ENCODE results near the gene MAN2B1. TPM values are rescaled to one million over a fixed set of nuclear protein-coding genes. Genes with fewer than 3 reads are reported as not detected.

The MAN2B1 gene
- total and polyA plus RNA-seq, 2 of the 13 experiments (the other 11 are each of a cell fraction or from before 2014, with no cell fraction given), result 23.6 to 23.8 TPM

GRCh38 chr19:12706332-12706718 lies 39.8 kb upstream of the MAN2B1 start (continued):
- TF ChIP-seq LRRFIP1 (CRISPR knock-in tag; conservative IDR thresholded peaks at IDR 0.05), result no peak

- no TSS peak for BruUV-seq (replicated peaks)
- no peak overlapping the region for H3K4me3 ChIP-seq (replicated peaks in 1 of 3; ENCODE audit: insufficient read depth in 1 of 3, low read depth in 2 of 3, low read length in 3 of 3)
- ATAC-seq (no peak), FAIRE-seq (no peak), DNase-seq (ENCODE audit: low spot score) (no peak)
- TF ChIP-seq HNRNPL (IDR thresholded peaks at IDR 0.05; ENCODE audit: low read depth, low read length) (no peak), AGO2 (optimal IDR thresholded peaks at IDR 0.05; ENCODE audit: low read depth, low read length) (peak; percentile 54), SRSF4 (IDR thresholded peaks at IDR 0.05; ENCODE audit: low read depth, low read length, poor library complexity, severe bottlenecking) (no peak), TFAP4 (IDR thresholded peaks at IDR 0.05; ENCODE audit: borderline replicate concordance, low read depth) (no peak), ZNF253 (CRISPR knock-in tag; IDR thresholded peaks at IDR 0.05; ENCODE audit: borderline replicate concordance) (no peak), HDAC6 (IDR thresholded peaks at IDR 0.05; ENCODE audit: low read depth, low read length) (no peak)
- H3K27me3 ChIP-seq (ENCODE audit: control insufficient read depth in 1 of 2, insufficient read depth in 2 of 2, low read length in 2 of 2), result no peaks in the 10 kb centered on the region
- H3K4me1 ChIP-seq (ENCODE audit: insufficient read depth, low read length), result no peaks in the 10 kb centered on the region
- in situ Hi-C loops (cut with HindIII; ENCODE audit: extremely low pct_ligation_motif_present, low pct_unique_long_range_greater_than_20kb), result no loop called here
- H2AFZ ChIP-seq (ENCODE audit: low read length), result no peak overlapping the region
- peaks cover 44 to 80% of the 10 kb centered on the region in 2 experiments for H3K36me3 ChIP-seq (replicated peaks in 1 of 2; ENCODE audit: control insufficient read depth in 1 of 2, insufficient read depth in 2 of 2, low read length in 2 of 2)
- no peak overlapping the region for H3K4me2 ChIP-seq (ENCODE audit: low read depth, low read length)
- no peaks in the 10 kb centered on the region for H3K9me3 ChIP-seq (ENCODE audit: low read length)
- no peak overlapping the region for H3K9ac ChIP-seq (ENCODE audit: insufficient read depth, low read depth, low read length)
- ChIA-PET CTCF (ENCODE audit: low intra/inter-chr PET ratio, low total read pairs) (no interaction called here), POLR2A (no interaction called here)
- H3K79me2 ChIP-seq (ENCODE audit: insufficient read depth, low read length), result no peaks in the 10 kb centered on the region
- intact Hi-C loops (cut with micrococcal nuclease; ENCODE audit: unreplicated experiment), result no loop called here
- H4K20me1 ChIP-seq (ENCODE audit: insufficient read depth, low read length), result no peaks in the 10 kb centered on the region
- H3K27ac ChIP-seq (ENCODE audit: extremely low read length, insufficient read depth, low read length), result no peak overlapping the region
- 95% methylated on average over 24 of the region's 29 CpGs for WGBS (ENCODE audit: low lambda C conversion rate)
Measured at GRCh38 chr19:12705654-12706331, 39.3 kb upstream of the MAN2B1 start.

Data from HepG2 (cell line).